ENCODE measurements around the gene TMEM169. TPM values are rescaled to one million over a fixed set of nuclear protein-coding genes. Genes with fewer than 3 reads are reported as not detected.

TMEM169 gene
- total and polyA plus RNA-seq, 4 donors: 0.42 to 1.9 (median 0.80) TPM

DNA sequence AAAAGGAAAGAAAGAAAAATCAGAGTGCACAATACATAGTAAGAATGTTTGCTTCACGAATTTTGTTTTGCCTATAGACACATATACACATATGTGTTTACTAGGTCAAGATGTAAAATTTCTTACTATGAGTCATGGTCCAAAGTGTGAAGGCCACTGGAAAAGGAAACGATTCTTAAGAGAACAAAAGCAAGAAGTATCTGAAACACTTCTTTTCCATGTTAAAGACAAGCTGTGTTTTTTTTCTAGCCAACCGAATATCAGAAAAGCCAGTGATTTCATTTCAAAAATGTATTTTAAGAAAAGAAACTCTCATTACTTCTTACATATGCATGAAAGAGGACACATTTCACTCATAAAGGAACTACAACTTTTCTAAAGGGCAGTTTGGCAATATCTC lies 25.0 kb upstream of the TMEM169 start:
- no peak for DNase-seq (ENCODE audit: low spot score)
- H3K27ac ChIP-seq (ENCODE audit: low read depth in 1 of 2, low read length in 2 of 2): peak overlapping the region; percentile 32 to 70

DNA sequence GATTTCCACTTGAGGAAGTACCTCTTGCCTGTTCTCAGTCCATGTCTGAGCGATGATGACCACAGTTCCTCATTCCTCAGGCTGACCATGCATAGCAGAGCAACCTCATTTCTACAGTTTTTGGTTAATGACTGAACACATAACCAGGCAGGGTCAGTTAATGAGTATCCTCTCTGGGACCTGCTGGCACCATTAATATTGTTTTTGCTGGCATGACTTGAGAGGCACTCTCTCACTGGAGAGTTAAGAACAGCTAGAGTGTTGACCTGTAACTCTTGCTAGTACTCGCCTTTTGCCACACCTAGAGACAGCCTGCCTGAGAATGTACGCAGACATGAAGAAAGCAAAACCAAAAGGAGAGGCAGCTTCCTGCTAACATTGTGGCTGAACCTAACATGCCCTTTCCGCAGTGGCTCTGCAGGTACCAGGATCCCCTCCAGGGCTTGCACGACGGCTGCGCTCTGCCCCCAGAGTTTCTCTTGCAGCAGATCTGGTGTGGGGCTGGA lies 24.0 kb upstream of the TMEM169 start:
- peak overlapping the region in 1 of 2 donors; percentile 37 for H3K9ac ChIP-seq (ENCODE audit: low read depth in 1 of 2, low read length in 2 of 2)
- H3K4me1 ChIP-seq (ENCODE audit: control insufficient read depth in 4 of 4, insufficient read depth in 4 of 4, low read length in 3 of 4): peaks cover 0 to 38% (median 22%) of the 10 kb centered on the region in 4 donors
- H3K4me3 ChIP-seq (ENCODE audit: low read depth in 1 of 3, low read length in 3 of 3): peak overlapping the region in 2 of 3 donors; percentile 9 to 12
- no peaks in the 10 kb centered on the region for H3K27me3 ChIP-seq (ENCODE audit: control insufficient read depth in 4 of 4, insufficient read depth in 4 of 4, low read length in 3 of 4)
- WGBS: 23% methylated on average over 7 of the region's 7 CpGs
- no peaks in the 10 kb centered on the region for H3K9me3 ChIP-seq (ENCODE audit: control insufficient read depth in 4 of 4, low read length in 3 of 4)
- peaks cover 0 to 17% (median 11%) of the 10 kb centered on the region in 4 donors for H3K36me3 ChIP-seq (ENCODE audit: control insufficient read depth in 4 of 4, insufficient read depth in 3 of 4, low read depth in 1 of 4, low read length in 3 of 4)
- DNase-seq (ENCODE audit: low spot score): no peak
- peak overlapping the region; percentile 62 to 70 for H3K27ac ChIP-seq (ENCODE audit: low read depth in 1 of 2, low read length in 2 of 2)
- TF ChIP-seq HNF4A (conservative IDR thresholded peaks at IDR 0.05) (peak; percentile 77 to 83), NR2F2 (IDR thresholded peaks at IDR 0.05) (peak; percentile 20), YY1 (IDR thresholded peaks at IDR 0.05) (peak; percentile 88), HNF4G (IDR thresholded peaks at IDR 0.05) (peak; percentile 27), FOXA1 (IDR thresholded peaks at IDR 0.05) (peak; percentile 60), TAF1 (conservative IDR thresholded peaks at IDR 0.05) (no peak), JUND (IDR thresholded peaks at IDR 0.05) (peak; percentile 57 to 89), SP1 (IDR thresholded peaks at IDR 0.05) (peak; percentile 92), GABPA (IDR thresholded peaks at IDR 0.05 in 1 of 2, conservative IDR thresholded peaks at IDR 0.05 in 1 of 2) (peak in 1 of 2 donors; percentile 19)
- TF ChIP-seq, protein P1, sequence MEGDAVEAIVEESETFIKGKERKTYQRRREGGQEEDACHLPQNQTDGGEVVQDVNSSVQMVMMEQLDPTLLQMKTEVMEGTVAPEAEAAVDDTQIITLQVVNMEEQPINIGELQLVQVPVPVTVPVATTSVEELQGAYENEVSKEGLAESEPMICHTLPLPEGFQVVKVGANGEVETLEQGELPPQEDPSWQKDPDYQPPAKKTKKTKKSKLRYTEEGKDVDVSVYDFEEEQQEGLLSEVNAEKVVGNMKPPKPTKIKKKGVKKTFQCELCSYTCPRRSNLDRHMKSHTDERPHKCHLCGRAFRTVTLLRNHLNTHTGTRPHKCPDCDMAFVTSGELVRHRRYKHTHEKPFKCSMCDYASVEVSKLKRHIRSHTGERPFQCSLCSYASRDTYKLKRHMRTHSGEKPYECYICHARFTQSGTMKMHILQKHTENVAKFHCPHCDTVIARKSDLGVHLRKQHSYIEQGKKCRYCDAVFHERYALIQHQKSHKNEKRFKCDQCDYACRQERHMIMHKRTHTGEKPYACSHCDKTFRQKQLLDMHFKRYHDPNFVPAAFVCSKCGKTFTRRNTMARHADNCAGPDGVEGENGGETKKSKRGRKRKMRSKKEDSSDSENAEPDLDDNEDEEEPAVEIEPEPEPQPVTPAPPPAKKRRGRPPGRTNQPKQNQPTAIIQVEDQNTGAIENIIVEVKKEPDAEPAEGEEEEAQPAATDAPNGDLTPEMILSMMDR (IDR thresholded peaks at IDR 0.05; ENCODE audit: low read depth, low read length, missing input control): no peak
- TF ChIP-seq, protein P2, sequence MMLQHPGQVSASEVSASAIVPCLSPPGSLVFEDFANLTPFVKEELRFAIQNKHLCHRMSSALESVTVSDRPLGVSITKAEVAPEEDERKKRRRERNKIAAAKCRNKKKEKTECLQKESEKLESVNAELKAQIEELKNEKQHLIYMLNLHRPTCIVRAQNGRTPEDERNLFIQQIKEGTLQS (IDR thresholded peaks at IDR 0.05): no peak
- TF ChIP-seq, protein P3, sequence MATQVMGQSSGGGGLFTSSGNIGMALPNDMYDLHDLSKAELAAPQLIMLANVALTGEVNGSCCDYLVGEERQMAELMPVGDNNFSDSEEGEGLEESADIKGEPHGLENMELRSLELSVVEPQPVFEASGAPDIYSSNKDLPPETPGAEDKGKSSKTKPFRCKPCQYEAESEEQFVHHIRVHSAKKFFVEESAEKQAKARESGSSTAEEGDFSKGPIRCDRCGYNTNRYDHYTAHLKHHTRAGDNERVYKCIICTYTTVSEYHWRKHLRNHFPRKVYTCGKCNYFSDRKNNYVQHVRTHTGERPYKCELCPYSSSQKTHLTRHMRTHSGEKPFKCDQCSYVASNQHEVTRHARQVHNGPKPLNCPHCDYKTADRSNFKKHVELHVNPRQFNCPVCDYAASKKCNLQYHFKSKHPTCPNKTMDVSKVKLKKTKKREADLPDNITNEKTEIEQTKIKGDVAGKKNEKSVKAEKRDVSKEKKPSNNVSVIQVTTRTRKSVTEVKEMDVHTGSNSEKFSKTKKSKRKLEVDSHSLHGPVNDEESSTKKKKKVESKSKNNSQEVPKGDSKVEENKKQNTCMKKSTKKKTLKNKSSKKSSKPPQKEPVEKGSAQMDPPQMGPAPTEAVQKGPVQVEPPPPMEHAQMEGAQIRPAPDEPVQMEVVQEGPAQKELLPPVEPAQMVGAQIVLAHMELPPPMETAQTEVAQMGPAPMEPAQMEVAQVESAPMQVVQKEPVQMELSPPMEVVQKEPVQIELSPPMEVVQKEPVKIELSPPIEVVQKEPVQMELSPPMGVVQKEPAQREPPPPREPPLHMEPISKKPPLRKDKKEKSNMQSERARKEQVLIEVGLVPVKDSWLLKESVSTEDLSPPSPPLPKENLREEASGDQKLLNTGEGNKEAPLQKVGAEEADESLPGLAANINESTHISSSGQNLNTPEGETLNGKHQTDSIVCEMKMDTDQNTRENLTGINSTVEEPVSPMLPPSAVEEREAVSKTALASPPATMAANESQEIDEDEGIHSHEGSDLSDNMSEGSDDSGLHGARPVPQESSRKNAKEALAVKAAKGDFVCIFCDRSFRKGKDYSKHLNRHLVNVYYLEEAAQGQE (IDR thresholded peaks at IDR 0.05): peak; percentile 57

More for the DNA sequence above, 25.0 kb upstream of the TMEM169 start:
- TF ChIP-seq NR2F2 (IDR thresholded peaks at IDR 0.05): no peak
- TF ChIP-seq FOXA1 (IDR thresholded peaks at IDR 0.05): no peak
- TF ChIP-seq, protein P3 (IDR thresholded peaks at IDR 0.05): no peak
- TF ChIP-seq, protein P1 (IDR thresholded peaks at IDR 0.05; ENCODE audit: low read depth, low read length, missing input control): no peak
- no peak for TF ChIP-seq HNF4A (conservative IDR thresholded peaks at IDR 0.05)
- TF ChIP-seq GABPA (IDR thresholded peaks at IDR 0.05 in 1 of 2, conservative IDR thresholded peaks at IDR 0.05 in 1 of 2): no peak
- peak overlapping the region in 1 of 2 donors; percentile 47 for H3K9ac ChIP-seq (ENCODE audit: low read depth in 1 of 2, low read length in 2 of 2)
- peaks cover 0 to 36% (median 22%) of the 10 kb centered on the region in 4 donors for H3K4me1 ChIP-seq (ENCODE audit: control insufficient read depth in 4 of 4, insufficient read depth in 4 of 4, low read length in 3 of 4)
- H3K27me3 ChIP-seq (ENCODE audit: control insufficient read depth in 4 of 4, insufficient read depth in 4 of 4, low read length in 3 of 4): no peaks in the 10 kb centered on the region
- H3K36me3 ChIP-seq (ENCODE audit: control insufficient read depth in 4 of 4, insufficient read depth in 3 of 4, low read depth in 1 of 4, low read length in 3 of 4): peaks cover 0 to 9% (median 8%) of the 10 kb centered on the region in 4 donors
- H3K9me3 ChIP-seq (ENCODE audit: control insufficient read depth in 4 of 4, low read length in 3 of 4): no peaks in the 10 kb centered on the region
- 62% methylated on average over 3 of the region's 3 CpGs for WGBS
- H3K4me3 ChIP-seq (ENCODE audit: low read depth in 1 of 3, low read length in 3 of 3): no peak overlapping the region
